ENCODE data around the gene LRRC8D. TPM values are rescaled to one million over a fixed set of nuclear protein-coding genes. Genes with fewer than 3 reads are reported as not detected.

The LRRC8D gene
- total and polyA plus RNA-seq, 9 of the 15 experiments (the other 6 are each of a cell fraction or from before 2014, with no cell fraction given) = 3.4 to 53.9 (median 15.9) TPM

DNA sequence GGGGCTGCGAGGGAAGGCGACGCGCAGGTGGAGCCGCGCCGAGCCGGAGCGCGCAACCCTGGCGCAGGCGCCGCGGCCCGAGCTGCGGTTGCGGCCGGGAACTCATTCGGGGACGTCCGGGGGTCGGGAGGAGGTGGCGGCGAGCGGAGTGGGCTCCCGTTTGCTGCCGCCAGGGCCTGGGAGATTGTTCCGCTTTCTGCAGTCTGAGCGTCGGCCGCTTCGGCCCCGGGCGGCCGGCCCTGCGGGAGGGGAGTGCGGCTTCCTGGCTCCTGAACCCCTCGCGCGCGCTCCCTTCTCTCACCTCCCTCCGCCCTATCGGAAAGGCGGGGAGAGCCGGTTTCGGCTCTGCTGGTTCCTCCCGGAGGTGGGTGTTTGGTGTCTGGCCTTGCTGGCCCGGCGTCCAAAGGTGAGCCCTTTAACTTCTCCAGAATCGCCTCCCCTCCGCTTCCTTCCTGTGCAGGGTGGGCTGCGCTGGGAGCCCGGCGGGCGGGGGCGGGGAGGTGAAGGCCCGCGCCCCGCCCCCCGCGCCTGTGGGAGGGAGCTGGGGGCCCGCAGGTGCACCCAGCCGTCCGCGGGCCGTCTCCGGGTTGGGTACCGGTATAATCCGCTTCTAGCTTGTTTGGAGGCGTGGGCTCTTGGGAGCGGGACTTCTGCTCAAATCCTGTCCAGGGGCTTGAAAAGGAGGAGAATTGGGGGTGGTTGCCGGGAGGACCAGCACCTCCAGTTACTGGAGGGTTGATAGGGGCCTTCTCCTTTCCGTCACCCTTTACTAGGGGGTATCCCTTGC lies 683 bp downstream of the LRRC8D start (continued):
- TF ChIP-seq MLLT1 (IDR thresholded peaks at IDR 0.05) (peak; percentile 29 to 74; a peak in 2 of 4 replicates), KAT7 (CRISPR knock-in tag; IDR thresholded peaks at IDR 0.05; ENCODE audit: borderline replicate concordance) (peak; percentile 67; the same call in 1 of the 2 replicates), CBFA2T2 (conservative IDR thresholded peaks at IDR 0.05) (no peak), MAFG (tag; conservative IDR thresholded peaks at IDR 0.05) (no peak), ZNF699 (CRISPR knock-in tag; IDR thresholded peaks at IDR 0.05; ENCODE audit: insufficient replicate concordance) (no peak), FOXK2 (conservative IDR thresholded peaks at IDR 0.05 in 1 of 2, IDR thresholded peaks at IDR 0.05 in 1 of 2; ENCODE audit: low read depth in 2 of 2) (0 out of 4 replicates have a peak, but pooled peaks of 1 of the 2 experiments have one; percentile 9), KAT2B (IDR thresholded peaks at IDR 0.05; ENCODE audit: low read depth, low read length) (no peak), CCAR2 (IDR thresholded peaks at IDR 0.05; ENCODE audit: low read depth, low read length) (no peak), FIP1L1 (IDR thresholded peaks at IDR 0.05; ENCODE audit: low read depth, low read length, poor library complexity, severe bottlenecking) (peak; percentile 57), DMBX1 (CRISPR knock-in tag; IDR thresholded peaks at IDR 0.05; ENCODE audit: borderline replicate concordance) (no peak), LEF1 (IDR thresholded peaks at IDR 0.05) (0 out of 2 replicates have a peak, but pooled peaks have one; percentile 25), NRF1 (conservative IDR thresholded peaks at IDR 0.05 in 1 of 2, IDR thresholded peaks at IDR 0.05 in 1 of 2) (peak; percentile 84 to 87), NR2F6 (CRISPR knock-in tag; IDR thresholded peaks at IDR 0.05) (no peak), NFATC3 (IDR thresholded peaks at IDR 0.05) (no peak), ZNF146 (CRISPR knock-in tag; IDR thresholded peaks at IDR 0.05; ENCODE audit: unreplicated experiment) (no peak), HMGN3 (IDR thresholded peaks at IDR 0.05; ENCODE audit: borderline replicate concordance, extremely low read depth, insufficient read length, low read depth, low read length) (peak; percentile 64), ZFX (CRISPR knock-in tag; IDR thresholded peaks at IDR 0.05) (peak; percentile 70), ZC3H11A (IDR thresholded peaks at IDR 0.05; ENCODE audit: low read depth, low read length) (no peak), GATAD2B (IDR thresholded peaks at IDR 0.05; ENCODE audit: borderline replicate concordance) (0 out of 2 replicates have a peak, but pooled peaks have one; percentile 43), SMARCC2 (IDR thresholded peaks at IDR 0.05; ENCODE audit: low read depth) (no peak; the same call in 1 of the 2 replicates), ZNF239 (CRISPR knock-in tag; IDR thresholded peaks at IDR 0.05) (no peak), ZNF143 (CRISPR knock-in tag; IDR thresholded peaks at IDR 0.05) (no peak; the same call in 1 of the 2 replicates), ZNF263 (CRISPR knock-in tag; IDR thresholded peaks at IDR 0.05; ENCODE audit: borderline replicate concordance) (peak; percentile 64; the same call in 1 of the 2 replicates), ZBTB12 (CRISPR knock-in tag; IDR thresholded peaks at IDR 0.05) (no peak)
- TF ChIP-seq, protein P1, sequence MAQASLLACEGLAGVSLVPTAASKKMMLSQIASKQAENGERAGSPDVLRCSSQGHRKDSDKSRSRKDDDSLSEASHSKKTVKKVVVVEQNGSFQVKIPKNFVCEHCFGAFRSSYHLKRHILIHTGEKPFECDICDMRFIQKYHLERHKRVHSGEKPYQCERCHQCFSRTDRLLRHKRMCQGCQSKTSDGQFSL (CRISPR knock-in tag; IDR thresholded peaks at IDR 0.05) = 0 out of 2 replicates have a peak, but pooled peaks have one; percentile 23
- TF ChIP-seq, protein P1 (tag; IDR thresholded peaks at IDR 0.05) = no peak
